IPS-20b (cell line): Measurements from ENCODE around the gene WFIKKN1.
A peak's percentile ranks its signal among the peaks of the same experiment; 100 is the strongest.

Experiments
- H3K27ac ChIP-seq: one replicate; pipeline ENCODE4 v1.5.1; 2013; ENCODE audit warnings: low read length
- H3K27me3 ChIP-seq: 2 replicates; pipeline ENCODE4 v1.6.1; 2013; ENCODE audit warnings: mild to moderate bottlenecking, low read length, inconsistent platforms; ENCODE audit not compliant: insufficient read depth
- H3K36me3 ChIP-seq: 2 replicates; pipeline ENCODE4 v1.6.1; 2013; ENCODE audit warnings: low read depth, mild to moderate bottlenecking, inconsistent platforms, low read length, moderate library complexity; ENCODE audit not compliant: insufficient read depth
- H3K4me1 ChIP-seq: 2 replicates; pipeline ENCODE4 v1.6.1; 2013; ENCODE audit warnings: mild to moderate bottlenecking, control low read depth, inconsistent platforms, low read length, moderate library complexity; ENCODE audit not compliant: insufficient read depth
- H3K4me3 ChIP-seq: 2 replicates; pipeline ENCODE4 v1.5.1; 2013; ENCODE audit warnings: mild to moderate bottlenecking, low read length, inconsistent platforms
- H3K9ac ChIP-seq: 2 replicates; pipeline ENCODE4 v1.6.1; 2013; ENCODE audit warnings: low read depth, mild to moderate bottlenecking, inconsistent platforms, low read length, moderate library complexity
- H3K9me3 ChIP-seq: 2 replicates; pipeline ENCODE4 v1.6.1; 2013; ENCODE audit warnings: mild to moderate bottlenecking, low read depth, low read length, inconsistent platforms; ENCODE audit not compliant: insufficient read depth

Gene WFIKKN1

DNA sequence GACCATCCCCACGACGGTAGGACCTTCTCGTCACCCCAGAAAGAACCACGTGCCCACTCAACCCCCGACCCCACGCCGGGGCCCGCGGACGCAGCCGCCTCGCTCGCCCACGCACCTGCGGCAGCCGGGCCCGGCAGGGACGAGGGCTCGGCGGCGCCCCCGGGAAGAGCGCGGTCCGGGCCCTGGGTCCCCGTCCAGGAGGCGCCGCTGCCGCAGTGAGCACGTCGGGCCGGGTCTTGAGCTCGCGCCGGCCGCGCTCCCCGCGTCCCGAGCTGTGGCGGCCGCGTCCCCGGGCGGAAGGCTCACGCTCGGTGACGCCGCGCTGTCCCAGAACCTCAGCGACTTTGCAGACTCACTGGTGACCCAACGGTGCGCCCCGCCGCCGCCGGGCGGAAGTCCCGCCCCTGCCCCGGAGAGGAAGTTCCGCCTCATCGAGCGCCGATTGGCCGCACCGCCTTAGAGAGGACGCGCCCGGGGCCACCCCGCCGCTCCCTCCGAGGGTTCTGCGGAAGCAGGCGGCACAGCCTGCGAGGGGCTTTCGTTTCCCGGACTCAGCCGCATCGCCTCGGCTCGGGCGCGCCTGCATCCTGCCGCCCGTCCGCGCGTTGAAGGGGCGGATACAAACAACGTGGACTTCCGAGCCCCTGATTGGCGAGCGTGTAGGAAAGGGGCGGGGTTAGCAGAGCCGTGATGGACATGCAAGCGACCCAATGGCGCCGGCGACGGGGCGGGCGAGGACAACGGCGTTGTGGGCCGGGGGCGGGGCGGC lies 41.7 kb upstream of the WFIKKN1 start:
- Histone ChIP-seq H3K4me3 (peak overlapping the region; percentile 95), H3K9ac (peak overlapping the region; percentile 97), H3K9me3 (no peaks in the 10 kb centered on the region), H3K27me3 (peaks cover 54% of the 10 kb centered on the region), H3K27ac (peak overlapping the region; percentile 99), H3K36me3 (no peaks in the 10 kb centered on the region), H3K4me1 (no peaks in the 10 kb centered on the region)

DNA sequence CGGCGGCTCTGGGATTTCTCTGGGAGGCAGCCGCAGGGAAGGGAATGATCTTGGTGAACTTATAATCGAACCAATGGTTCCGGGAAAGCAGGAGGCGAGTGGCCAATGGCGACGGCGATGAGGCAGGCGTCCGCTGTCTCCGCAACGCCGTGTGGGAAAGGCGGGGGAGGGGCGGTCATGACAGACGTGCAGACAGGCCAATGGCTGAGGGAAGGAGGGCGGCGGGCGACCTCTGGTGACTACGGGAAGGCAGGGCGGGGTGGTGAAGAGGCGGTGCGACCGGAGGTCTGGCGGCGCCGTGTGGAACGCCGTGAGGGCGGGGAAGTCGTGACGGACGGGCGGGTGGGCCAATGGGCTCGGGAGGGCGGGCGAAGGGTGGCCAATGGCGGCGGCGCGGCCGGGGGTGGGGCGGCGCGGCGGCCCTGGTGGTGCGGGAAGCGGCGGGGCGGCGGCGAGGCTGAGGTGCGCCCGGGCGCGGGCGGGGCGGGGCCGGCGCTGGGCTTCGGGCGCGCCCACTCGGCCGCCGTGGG lies 41.1 kb upstream of the WFIKKN1 start, which contains the start of gene RAB40C:
RAB40C (plus strand) TSS at position 409 of the 530 bp plus-strand sequence. CDS start 226 bp downstream, outside the sequence.
- Histone ChIP-seq H3K4me3 (peak within 1 kb of the TSS; percentile 95), H3K9me3 (no peaks in the 10 kb centered on the region), H3K4me1 (no peaks in the 10 kb centered on the region), H3K27ac (peak within 1 kb of the TSS; percentile 99), H3K36me3 (no peaks in the 10 kb centered on the region), H3K27me3 (peaks cover 51% of the 10 kb centered on the region), H3K9ac (peak within 1 kb of the TSS; percentile 97)

DNA sequence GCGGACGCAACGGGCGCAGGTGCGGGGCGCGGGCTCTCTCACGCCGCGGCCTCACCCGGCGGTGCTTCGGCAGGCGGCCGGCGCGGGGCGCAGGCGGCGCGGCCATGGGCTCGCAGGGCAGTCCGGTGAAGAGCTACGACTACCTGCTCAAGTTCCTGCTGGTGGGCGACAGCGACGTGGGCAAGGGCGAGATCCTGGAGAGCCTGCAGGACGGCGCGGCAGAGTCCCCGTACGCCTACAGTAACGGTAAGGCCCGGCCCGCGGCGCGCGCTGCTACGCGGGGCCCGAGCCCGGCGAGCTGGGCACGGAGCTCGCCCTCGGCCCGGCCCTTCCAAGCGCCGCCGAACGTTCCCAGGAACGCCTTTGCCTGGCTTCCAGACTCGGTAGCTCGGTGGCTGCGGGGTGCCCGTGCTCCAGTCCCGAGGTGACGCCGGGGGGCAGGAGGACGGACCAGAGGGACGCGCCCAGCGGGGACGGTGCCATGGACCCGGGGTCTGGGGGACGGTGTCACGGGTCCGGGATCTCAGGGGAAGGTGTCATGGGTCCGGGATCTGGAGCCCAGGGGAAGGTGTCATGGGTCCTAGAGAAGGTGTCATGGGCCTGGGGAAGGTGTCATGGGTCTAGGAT lies 40.5 kb upstream of the WFIKKN1 start:
- Histone ChIP-seq H3K27me3 (peaks cover 50% of the 10 kb centered on the region), H3K4me1 (no peaks in the 10 kb centered on the region), H3K4me3 (peak overlapping the region; percentile 79), H3K36me3 (no peaks in the 10 kb centered on the region), H3K27ac (no peak overlapping the region), H3K9me3 (no peaks in the 10 kb centered on the region), H3K9ac (peak overlapping the region; percentile 76; the same call in 1 of the 2 replicates)

DNA sequence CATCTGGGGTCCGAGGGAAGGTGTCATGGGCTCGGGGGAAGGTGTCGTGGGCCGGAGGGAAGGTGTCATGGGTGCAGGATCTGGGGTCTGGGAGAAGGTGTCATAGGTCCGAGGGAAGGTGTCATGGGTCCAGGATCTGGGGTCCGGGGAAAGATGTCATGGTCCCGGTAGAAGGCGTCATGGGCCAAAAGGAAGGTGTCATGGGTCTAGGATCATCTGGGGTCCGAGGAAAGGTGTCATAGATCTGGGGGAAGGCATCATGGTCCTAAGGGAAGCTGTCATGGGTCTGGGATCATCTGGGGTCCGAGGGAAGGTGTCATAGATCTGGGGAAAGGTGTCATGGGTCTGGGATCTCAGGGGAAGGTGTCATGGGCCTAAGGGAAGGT lies 40.0 kb upstream of the WFIKKN1 start:
- no peak overlapping the region for H3K27ac ChIP-seq
- peak overlapping the region; percentile 79 for H3K4me3 ChIP-seq
- H3K9me3 ChIP-seq: no peaks in the 10 kb centered on the region
- H3K9ac ChIP-seq: peak overlapping the region; percentile 76; the same call in 1 of the 2 replicates
- H3K27me3 ChIP-seq: peaks cover 45% of the 10 kb centered on the region
- no peaks in the 10 kb centered on the region for H3K36me3 ChIP-seq
- H3K4me1 ChIP-seq: no peaks in the 10 kb centered on the region

DNA sequence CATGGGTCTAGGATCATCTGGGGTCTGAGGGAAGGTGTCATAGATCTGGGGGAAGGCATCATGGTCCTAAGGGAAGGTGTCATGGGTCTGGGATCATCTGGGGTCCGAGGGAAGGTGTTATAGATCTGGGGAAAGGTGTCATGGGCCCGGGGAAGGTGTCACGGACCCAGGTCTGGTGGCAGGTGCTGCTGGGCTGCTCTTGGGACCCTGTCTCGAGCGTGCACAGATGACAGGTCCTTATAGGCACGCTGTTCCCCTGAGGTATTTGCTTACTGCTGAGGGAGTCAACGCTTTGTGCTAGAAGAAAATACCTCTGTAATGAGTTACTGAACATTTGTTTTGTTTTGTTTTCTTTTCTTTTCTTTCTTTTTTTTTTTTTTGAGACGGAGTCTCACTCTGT lies 39.6 kb upstream of the WFIKKN1 start:
- Histone ChIP-seq H3K4me1 (no peaks in the 10 kb centered on the region), H3K4me3 (peak overlapping the region; percentile 79)

DNA sequence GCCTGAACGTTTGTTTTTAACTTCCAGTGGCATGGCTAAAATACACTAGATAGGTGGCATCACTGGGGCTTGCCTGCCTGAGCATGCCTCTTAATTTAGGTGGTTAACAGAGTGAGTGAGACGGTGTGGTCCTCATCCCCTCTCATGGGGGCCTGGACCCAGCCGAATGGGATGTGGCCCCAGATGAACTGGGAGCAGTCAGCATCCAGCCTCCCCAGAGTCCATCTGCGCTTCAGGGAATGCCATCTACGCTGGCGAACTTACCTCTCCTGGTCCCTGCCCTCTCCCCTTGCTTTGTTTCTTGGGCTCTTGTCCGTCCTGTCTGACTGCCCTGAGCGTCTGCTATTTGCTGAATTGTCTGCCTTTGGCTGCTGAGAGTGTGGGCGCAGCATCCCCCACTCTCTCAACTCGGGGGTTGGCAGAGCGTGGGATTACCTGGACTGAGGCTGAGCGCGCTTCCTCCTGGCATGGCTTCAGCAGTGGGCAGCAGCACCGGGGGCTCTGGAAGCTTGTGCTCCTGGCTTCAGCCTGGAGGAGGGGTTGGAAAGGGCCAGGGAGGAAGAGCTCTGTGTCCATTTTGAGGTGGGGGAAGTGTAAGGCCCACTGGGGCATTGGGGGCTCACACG lies 38.8 kb upstream of the WFIKKN1 start:
- Histone ChIP-seq H3K4me1 (no peaks in the 10 kb centered on the region), H3K27me3 (peaks cover 33% of the 10 kb centered on the region), H3K9ac (no peak overlapping the region), H3K36me3 (no peaks in the 10 kb centered on the region), H3K27ac (no peak overlapping the region), H3K4me3 (no peak overlapping the region), H3K9me3 (no peaks in the 10 kb centered on the region)

More for the DNA sequence above, 39.6 kb upstream of the WFIKKN1 start:
- Histone ChIP-seq H3K27ac (no peak overlapping the region), H3K9me3 (no peaks in the 10 kb centered on the region), H3K27me3 (peaks cover 40% of the 10 kb centered on the region), H3K36me3 (no peaks in the 10 kb centered on the region), H3K9ac (no peak overlapping the region)

DNA sequence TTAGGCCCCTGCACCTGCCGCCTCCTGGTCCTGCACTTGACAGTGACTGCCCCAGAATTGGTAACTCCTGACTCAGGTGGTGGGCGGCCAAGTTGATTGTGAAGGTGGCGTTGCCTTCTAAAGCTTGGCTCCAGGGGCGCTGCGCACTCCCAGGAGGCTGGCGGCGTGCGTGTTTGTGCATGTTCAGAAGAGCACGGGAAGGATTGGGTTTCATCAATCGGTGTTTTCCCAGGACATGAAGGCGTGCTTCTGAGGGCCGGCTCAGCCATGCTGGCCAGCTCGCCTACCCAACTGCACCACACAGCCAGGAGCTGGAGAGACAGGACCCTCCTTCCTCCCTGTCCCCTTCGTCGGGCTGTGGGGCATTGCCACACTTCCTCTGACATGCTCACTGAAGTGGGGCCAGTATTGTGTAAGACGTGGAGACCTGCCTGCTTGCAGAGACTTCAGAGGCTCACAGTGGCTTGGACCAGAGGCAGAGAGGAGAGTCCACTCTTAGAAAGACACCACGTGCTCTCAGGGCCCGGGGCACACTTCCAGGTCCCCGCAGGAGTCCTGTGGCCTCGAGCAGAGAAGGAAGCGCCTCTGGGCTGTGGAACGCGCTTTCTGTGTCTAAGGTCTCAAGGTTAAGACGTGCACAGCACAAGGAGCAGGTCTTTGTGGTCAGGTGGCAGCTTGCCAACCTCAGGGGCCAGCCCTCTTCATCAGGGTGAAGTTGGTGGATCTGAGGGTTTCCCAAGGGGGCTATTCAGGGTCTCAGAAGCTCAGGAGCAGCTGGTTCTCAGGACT lies 38.1 kb upstream of the WFIKKN1 start:
- Histone ChIP-seq H3K9me3 (no peaks in the 10 kb centered on the region), H3K9ac (no peak overlapping the region), H3K27me3 (peaks cover 25% of the 10 kb centered on the region), H3K4me1 (no peaks in the 10 kb centered on the region), H3K4me3 (no peak overlapping the region), H3K27ac (no peak overlapping the region), H3K36me3 (no peaks in the 10 kb centered on the region)

DNA sequence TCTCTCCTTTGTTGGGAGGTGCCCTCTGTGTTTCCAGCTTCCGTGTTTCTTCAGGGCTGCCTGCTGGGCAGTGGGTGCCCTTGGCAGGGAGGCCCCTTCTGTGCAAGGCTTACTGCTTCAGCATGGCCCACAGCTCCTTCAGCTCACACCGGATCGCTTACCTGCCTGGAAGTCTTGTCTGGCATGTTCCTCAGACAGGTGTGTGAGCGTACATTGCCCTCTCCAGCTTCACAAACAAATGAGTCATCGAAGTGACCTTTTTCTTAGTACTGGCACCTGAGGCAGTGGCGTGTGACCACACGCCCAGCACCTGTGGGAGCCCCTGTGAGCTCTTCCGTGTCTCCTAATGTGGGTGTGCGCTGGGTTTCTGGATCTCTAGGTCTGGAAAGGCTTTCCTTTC lies 37.4 kb upstream of the WFIKKN1 start:
- H3K27ac ChIP-seq: no peak overlapping the region
- peaks cover 21% of the 10 kb centered on the region for H3K27me3 ChIP-seq
- no peak overlapping the region for H3K4me3 ChIP-seq
- no peaks in the 10 kb centered on the region for H3K36me3 ChIP-seq
- no peaks in the 10 kb centered on the region for H3K9me3 ChIP-seq
- no peak overlapping the region for H3K9ac ChIP-seq
- H3K4me1 ChIP-seq: no peaks in the 10 kb centered on the region

DNA sequence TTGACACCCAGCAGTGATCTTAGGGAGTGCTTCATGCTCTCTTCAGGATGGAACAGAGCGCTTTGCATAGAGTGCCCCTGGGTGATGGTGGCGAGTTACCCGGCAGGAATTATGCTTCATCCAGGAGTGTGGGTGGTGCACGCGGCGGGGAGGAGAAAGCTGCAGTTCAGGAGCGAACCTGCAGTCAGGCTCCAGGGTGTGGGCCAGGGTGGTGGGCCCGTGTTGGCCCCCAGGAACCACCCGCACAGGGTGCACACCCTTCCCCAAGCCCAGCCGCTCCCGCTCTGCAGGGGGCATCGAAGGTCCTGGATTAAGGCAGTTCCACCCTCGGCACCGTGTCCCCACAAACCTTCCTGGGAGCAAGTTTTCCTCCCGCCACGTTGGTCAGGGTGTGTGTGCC lies 37.0 kb upstream of the WFIKKN1 start:
- Histone ChIP-seq H3K27ac (no peak overlapping the region), H3K27me3 (peaks cover 21% of the 10 kb centered on the region), H3K4me3 (no peak overlapping the region), H3K36me3 (no peaks in the 10 kb centered on the region), H3K9me3 (no peaks in the 10 kb centered on the region), H3K4me1 (no peaks in the 10 kb centered on the region), H3K9ac (no peak overlapping the region)

DNA sequence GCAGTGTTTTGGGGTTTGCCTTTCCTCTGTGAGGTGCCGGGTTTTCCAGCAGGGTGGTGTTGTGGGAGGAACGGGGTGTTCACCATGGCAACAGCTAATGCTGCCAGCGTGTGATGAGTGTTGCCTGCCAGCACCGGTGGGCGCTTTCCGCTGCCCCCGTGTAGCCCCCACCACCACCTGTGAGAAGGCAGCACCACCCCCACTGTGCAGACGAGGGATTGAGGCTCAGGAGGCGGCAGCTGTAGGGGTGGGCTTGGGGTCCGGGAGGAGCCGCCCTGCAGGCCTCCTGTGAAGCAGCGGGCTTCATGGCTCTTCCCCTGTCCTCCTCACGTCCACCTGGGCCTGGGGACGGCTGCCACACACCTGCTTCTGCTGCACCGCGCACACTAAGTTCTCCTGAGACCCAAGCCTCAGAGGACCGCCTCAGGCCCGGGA lies 35.7 kb upstream of the WFIKKN1 start:
- Histone ChIP-seq H3K27ac (no peak overlapping the region), H3K9ac (no peak overlapping the region), H3K36me3 (no peaks in the 10 kb centered on the region)

More for the DNA sequence above, 35.7 kb upstream of the WFIKKN1 start:
- Histone ChIP-seq H3K4me3 (no peak overlapping the region), H3K9me3 (no peaks in the 10 kb centered on the region), H3K4me1 (no peaks in the 10 kb centered on the region), H3K27me3 (peaks cover 21% of the 10 kb centered on the region)
